NOMO-1 treated with DMSO at 0.1 percent for 48 hours (cell line): Measurements from ENCODE around the gene ALAS2.
"Not testable (repeated sequence)": the region's sequence is repeated elsewhere in the genome, so short reads cannot be mapped to it uniquely, and the experiment has no call there.

ENCODE experiments used
- DNase-seq: peaks from one replicate; lab custom pipeline; 2025; ENCODE audit not compliant: unreplicated experiment; lab: John Stamatoyannopoulos, UW

ALAS2 gene, protein sequence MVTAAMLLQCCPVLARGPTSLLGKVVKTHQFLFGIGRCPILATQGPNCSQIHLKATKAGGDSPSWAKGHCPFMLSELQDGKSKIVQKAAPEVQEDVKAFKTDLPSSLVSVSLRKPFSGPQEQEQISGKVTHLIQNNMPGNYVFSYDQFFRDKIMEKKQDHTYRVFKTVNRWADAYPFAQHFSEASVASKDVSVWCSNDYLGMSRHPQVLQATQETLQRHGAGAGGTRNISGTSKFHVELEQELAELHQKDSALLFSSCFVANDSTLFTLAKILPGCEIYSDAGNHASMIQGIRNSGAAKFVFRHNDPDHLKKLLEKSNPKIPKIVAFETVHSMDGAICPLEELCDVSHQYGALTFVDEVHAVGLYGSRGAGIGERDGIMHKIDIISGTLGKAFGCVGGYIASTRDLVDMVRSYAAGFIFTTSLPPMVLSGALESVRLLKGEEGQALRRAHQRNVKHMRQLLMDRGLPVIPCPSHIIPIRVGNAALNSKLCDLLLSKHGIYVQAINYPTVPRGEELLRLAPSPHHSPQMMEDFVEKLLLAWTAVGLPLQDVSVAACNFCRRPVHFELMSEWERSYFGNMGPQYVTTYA

DNA sequence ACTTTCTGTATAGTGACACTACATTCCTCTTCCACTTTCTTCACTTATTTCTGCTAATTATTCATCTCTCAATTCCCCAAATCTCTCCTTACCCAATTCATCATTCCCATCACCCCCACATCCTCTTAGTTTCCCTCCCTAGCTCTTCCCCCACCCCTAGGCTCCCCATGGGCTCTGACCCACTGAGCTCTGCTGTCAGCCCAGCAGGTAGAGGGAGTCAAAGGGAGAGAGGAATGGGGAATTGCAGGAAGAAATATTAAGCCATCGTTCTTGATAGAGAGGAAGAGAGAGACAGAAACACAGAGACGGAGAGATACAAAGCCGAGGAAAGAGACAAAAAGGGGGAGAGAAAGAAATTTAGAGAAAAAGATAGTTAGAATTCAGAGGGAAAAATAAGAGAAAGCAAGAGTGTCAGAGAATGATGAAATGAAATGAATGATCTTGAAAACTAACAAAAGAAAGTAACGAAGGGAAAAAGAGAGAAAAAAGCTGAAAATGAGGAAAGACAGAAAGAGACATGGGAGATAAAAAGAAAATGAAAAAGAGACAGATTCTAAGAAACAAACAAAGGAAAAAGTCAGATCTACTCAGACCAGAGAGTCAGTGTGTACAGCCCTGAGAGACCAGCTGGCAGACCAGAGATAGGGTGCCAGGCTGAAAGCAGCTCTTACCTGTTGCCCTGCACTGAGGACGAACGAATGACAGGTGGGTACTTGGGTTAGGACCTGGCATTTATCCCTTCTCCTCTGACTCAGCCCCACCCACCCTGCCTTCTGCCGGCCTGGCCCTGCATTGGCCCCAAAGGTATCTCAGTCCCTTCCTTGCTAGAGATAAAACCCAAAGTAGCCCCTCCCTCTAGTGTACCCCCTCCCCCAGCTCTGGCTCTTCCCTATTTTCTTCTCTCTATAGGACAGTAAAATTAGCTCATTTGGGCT is at the start of gene ALAS2:
ALAS2 (minus strand) TSS at position 707 of the 935 bp plus-strand sequence. CDS start 4,977 bp downstream, outside the sequence.
- no peak for DNase-seq

DNA sequence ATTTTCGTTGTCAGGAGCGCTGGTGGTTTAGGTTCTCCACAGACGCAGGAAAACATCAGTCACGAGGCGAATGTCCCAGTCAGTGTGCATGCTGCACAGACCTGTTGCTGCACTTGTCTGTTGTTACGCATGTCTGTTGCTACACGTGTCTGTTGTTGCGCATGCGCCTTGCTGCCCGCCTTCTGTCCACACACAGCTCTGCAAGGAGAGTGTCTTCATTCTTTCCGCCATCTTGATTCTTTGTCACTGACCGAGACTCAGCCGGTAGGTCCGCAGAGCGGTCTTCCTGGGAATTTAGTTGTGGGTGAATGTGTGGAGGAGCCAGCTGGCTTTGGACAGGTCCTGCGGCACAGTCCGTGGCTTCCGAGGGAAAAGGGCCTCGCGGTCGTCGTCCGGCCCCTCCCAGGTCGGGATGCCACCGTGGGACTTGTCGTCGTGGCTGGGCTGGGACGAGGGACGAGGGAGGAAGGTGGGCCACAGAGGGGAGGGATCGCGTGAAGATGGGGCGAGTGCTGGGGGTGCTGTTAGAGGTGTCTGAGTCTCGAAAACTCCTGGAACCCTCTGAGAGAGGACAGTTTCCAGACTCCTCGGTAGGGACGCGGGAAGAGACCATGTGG is 44.2 kb upstream of the ALAS2 start, which contains the start of gene PAGE2B:
PAGE2B (plus strand) TSS at position 180 of the 617 bp plus-strand sequence. CDS start 1,012 bp downstream, outside the sequence.
- no peak for DNase-seq

DNA sequence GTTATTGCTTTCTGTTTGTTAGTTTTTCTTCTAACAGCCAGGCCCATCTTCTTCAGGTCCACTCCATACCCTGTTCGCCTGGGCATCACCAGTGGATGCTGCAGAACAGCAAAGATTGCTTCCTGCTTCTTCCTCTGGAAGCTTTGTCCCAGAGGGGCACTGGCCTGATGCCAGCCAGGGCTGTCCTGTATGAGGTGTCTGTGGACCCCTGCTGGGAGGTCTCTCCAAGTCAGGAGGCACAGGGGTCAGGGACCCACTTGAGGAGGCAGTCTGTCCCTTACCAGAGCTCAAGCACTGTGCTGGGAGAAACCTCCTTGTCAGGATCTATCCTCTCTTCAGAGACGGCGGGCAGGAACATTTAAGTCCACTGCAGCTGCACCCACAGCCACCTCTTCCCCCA is 41.5 kb upstream of the ALAS2 start:
- no peak for DNase-seq

DNA sequence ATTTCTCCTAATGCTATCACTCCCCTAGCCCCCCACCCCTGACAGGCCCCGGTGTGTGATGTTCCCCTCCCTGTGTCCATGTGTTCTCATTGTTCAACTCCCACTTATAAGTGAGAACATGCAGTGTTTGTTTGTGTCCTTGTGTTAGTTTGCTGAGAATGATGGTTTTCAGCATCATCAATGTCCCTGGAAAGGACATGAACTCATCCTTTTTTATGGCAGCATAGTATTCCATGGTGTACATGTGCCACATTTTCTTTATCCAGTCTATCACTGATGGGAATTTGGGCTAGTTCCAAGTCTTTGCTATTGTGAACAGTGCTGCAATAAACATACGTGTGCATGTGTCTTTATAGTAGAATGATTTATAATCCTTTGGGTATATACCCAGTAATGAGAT is 36.4 kb upstream of the ALAS2 start:
- not testable (repeated sequence) for DNase-seq

DNA sequence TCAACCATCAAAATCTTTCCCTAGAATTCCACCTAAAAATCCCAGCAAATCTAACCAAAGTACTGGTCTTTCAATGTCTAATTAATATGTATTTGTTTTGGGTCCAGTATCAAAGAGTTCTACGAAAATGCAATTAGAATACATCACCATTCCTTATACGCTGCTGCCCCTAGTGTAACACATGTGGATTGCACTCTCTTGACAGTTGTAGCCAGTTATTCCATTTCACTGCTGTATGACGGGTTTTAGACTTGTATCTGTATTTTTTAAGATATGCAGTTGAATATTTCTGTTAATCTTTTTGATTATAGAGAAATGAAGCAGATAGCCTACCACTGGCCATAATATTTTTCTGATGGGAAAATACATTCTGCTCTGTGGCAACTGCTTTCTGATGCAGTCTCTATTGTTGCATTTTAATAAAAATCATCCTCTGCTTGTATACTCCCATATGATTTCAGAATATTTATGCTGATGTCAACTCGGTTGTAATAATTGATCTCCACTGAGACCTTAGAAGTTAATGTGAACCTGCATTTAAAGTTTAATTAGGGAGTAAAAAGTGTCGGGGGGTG is 27.0 kb upstream of the ALAS2 start:
- DNase-seq = peak; percentile 16

DNA sequence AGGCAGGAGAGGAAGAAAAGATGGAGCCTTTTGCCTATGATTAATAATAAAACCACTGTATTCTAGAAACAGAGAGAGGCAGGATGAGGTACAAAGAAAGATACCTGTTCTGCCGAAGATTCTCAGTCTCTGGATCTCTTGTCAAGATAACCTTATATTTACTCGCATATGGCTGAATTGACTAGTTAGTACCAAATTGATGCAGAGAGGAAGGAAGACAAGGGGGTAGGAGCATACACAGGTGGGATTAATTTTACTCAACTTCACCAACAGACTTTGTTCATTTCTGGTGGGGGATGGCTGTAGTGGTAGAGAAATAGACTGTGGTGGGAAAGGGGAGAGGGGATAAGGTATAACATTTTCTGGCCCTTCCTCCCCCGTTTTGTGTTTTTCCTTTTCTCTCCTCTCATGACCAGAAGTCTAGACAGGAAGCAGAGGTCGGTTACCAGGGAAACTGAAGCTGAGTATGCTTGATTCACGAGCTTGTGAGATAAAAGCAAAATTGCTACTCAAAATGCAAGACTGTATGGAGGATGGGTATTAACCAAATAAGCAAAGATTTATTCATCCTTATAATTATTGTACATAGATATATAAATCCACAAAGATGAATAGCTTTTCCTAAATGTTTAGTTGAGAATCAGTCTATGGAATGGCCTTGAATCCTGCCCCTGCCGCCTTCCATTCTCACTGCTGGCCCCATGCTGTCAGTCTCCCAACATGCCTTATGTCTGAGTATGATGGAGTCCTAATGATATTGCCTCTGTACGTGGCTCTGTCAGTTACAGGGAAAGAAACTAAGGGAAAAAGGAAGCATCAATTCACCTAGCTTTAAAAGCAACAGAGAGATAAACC is 26.3 kb upstream of the ALAS2 start:
- no peak for DNase-seq

DNA sequence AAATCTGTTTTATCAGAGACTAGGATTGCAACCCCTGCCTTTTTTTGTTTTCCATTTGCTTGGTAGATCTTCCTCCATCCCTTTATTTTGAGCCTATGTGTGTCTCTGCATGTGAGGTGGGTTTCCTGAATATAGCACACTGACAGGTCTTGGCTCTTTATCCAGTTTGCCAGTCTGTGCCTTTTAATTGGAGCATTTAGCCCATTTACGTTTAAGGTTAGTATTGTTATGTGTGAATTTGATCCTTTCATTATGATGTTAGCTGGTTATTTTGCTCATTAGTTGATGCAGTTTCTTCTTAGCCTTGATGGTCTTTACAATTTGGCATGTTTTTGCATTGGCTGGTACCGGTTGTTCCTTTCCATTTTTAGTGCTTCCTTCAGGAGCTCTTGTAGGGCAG is 19.8 kb upstream of the ALAS2 start:
- DNase-seq = not testable (repeated sequence)

DNA sequence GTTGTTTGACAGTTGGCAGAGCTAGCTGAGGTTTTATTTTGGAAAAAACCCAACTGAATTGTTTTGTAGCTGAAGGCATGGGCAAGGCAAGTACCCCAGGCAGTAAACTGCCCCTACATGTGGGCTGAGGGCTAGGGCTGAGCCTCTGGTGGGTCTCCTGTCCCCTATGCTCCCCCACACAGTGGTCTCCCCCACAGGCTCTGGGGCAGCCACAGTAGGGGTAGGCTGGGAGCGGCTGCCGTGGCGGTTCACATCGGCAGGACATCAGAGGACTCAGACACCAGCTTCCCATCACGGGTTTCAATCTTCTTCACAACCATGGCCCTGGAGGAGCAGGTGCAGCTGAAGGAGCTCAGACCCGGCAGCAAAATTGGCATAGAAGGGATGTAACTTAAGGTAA is 10.7 kb upstream of the ALAS2 start:
- no peak for DNase-seq

DNA sequence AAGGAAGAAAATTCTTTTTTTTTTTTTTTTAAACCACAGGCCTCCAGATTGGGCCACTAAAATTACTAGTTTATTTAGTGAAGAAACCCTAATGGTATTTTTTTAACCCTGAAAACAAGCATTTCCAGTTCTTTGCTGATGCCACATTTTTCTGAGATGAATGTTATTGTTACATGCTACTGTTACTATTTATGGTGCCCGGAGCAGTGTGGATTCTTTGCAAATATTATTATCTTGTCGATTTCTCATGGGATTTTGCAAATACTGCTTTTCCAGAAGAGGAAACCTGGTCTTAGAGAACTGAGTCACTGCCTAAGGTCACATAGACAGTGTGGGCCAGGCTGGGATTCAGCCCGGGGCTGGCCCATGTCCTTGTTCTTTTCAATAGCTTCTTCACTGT is 8.7 kb upstream of the ALAS2 start:
- DNase-seq = no peak

DNA sequence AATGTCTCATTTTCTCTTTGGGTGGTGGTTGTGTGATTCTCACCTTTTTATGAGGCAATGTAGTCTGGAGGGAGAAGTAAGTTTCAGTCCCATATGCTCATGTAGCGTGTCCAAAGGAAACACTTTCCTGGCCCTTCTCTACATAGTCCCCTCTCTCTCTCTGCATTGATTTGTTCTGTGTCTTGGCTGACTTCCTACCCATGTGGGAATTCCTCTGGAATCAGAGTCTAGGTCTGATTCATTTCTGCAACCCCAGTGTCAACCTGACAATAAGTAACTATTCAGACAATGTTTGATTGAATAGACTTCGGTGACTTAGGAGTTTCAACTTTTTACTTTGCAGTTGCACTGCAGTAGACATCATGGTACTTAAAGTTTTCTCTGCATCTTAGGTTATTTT is 2.7 kb upstream of the ALAS2 start:
- DNase-seq = no peak

DNA sequence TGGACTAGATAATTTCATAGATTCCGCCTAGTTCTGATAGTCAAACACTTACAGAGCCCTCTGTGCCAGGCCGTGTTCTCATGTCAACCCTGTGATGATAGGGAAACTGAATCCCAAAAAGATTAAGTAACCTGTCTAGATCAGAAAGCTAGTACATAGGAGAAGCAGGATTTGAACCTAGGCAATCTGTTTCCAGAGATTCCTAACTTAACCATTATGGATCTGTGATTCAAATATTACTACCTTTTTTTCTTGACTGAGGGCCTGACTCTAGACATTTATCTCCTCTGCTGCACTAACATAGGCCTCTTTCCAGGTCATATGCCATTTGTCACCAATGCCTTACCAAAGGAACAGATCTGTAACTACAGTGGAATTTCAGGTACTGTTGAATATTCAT is 1.5 kb downstream of the ALAS2 start:
- no peak for DNase-seq

DNA sequence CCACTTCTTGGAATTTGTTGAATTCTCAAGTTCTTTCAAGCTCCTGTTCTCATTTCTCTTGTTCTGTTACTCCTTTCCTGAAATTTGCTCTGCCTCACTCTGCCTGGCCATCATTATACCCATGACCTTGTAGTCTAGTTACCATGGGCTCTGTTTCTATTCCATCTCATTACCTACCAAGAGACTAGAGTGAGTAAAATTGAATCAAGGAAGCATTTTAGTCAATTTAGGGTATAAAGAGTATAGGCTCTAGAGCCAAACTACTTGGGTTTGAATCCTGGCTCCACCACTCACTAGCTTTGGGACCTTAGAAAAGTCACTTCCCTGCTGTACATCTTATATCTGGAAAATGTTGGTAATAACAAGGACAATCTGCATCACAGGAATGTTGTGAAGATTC is 2.2 kb downstream of the ALAS2 start:
- no peak for DNase-seq

DNA sequence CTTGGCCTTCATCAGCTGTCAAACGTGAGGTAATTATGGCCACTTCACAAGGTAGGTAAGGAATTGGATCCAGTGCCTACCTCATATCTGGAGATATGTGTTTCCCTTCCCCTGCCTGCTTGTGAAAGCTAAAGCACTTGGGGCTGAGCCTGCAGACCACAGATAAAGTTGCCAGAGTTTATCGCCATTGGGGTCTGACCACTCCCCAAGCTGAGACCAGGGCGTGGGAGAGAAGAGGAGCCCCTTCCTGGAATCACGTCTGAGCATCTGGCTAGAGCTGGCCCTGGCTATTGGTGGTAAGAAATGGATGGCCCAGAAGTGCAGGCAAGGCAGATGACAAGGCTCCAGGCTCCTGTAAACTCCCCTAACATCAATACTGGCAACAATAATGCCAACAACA is 2.7 kb downstream of the ALAS2 start:
- DNase-seq = no peak

DNA sequence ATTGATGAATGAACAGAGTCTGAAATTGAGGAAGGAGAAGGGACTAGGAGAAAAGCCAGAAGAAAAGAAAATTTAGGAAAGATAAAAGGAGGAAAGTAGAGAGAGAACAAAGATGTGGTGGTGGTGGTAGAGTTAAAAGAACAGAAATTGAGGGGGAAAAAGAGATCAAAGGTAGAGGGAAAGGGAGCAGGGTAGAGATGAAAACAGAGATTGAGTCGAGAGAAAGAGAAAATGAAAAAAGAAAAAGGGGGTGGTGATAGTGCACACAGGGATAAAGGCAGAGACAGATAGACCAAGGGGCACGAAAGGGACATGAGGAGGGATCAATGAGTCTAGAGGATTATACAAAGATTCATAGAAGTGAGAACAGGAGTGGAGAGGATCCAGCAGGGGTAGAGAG is 3.9 kb downstream of the ALAS2 start:
- DNase-seq = no peak

DNA sequence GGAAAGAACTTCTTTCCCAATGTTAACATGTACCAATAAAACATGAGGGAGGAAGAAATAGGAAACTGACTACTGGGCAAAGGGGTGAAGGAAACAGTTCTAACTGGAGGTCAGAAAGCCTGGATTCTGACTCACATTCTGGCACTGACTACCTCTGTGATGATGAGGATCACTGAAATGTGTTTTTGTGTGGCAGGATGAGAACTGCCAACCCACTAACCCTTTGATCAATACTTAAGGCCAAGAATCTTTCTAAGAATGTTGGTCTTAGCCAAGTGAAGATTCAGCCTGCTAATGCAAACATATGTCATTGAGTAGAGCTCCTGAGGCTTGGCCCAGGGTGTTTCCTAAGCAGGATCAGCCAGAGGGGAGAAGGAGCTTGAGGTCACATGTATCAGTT is 4.6 kb downstream of the ALAS2 start:
- no peak for DNase-seq

DNA sequence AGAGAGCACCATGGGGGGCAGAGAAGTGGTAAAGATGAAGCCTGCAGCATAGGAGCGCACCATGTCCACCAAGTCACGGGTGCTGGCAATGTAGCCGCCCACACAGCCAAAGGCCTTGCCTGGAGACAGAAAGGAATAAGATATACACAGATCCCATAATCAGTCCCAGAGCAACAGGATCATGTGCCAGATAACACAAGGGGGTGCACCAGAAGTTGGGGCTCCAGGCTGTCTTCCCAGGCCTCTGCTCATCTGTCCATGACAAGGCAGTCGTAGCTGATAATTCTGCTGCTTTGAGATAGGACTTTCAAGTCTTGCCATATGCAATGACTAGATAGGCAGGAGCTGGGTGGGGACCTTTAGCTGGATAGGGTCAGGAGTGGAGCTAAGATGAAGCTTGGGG is 15.9 kb downstream of the ALAS2 start:
- no peak for DNase-seq

DNA sequence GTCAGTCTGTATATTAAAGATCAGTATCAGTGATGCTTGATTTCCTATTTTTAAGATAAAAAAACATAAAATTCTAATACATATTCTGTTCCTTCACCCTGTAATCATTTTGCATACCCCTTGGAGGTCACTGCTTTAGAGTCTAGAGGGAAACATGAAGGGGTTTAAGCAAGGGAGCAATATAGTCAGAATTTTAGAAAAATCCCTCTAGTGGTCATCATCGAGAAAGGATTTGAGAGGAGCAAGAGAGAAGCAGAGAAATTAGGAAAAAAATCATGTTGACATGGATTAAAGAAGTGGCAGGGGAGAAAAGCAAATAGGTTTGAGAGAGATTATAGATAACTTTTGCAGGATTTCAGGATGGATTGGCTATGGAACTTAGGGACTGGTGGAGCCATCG is 19.5 kb downstream of the ALAS2 start:
- no peak for DNase-seq

DNA sequence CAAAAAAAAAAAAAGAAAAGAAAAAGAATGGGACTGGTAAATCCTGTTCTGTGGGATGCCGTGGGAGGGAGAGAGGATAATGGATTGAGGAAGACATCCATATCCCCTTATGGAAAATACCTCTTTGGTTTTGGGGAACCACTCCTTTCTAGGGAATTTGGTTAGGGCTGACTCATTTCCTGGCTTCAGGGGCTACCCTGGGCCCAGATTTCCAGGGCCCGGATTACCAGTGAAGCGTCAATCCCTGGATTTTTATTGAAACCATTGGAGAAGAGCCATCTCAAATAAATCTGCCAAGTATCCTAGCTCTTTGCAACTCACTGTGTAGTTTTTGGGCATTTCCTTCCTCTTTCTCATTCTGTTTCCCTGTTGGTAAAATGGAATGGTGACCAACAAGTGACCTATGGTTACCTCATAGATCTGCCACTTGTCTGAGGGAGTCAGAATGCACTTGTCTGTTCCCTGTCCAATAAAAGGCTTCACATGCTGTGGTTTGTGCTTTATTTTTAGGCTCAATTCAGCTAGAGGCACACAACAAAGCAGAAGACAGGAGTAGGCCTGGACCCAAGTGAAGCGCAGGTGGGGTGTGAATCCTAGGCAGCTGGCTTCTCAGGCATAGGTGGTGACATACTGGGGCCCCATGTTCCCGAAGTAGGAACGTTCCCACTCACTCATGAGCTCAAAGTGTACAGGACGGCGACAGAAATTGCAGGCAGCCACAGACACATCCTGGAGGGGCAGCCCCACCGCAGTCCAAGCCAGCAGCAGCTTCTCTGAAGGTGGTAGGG is 22.0 kb downstream of the ALAS2 start:
- peak; percentile 55 for DNase-seq

DNA sequence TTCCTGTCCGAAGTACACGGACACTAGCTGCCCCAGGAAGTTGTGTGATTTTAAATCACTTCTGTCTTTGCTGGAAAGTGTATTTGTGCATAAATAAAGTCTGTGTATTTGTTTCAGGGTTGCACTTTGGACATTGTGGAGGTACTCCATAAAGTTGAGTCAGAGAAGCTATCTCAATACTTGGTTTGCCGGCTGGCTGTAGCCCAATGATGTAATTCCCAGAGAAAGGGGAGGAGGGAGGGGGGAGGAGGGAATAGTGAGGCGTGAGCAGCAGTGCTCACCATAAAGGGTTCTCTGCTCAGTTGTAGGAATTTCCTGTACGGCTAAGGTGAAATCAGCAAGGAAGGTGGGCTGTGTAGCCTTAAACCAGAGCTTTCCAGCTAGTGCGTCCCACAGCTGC is 23.1 kb downstream of the ALAS2 start:
- DNase-seq = no peak
